A549 (cell line): Measurements from ENCODE around the gene MYH6. TPM values are rescaled to one million over a fixed set of nuclear protein-coding genes. Genes with fewer than 3 reads are reported as not detected.
"Not testable (repeated sequence)": the region's sequence is repeated elsewhere in the genome, so short reads cannot be mapped to it uniquely, and the experiment has no call there.

ENCODE experiments used
- ATAC-seq, 2 experiments: fragments of 200-7000 bp in 1 of 2; fragments of >200 bp in 1 of 2; cut with Nextera tagmentation in 1 of 2; cut with Tn5 transposase in 1 of 2; 3 replicates each; pipeline versions ENCODE4 v1.8.0 to v1.9.1; 2018 to 2020; ENCODE audit warnings: mild to moderate bottlenecking in 1 of 2, moderate library complexity in 1 of 2
- CTCF ChIA-PET: fragments of 300-600 bp; sonication (Branson Sonifier 250); formaldehyde crosslinking; extraction: SDS; loops from one replicate; lab custom pipeline; 2021; ENCODE audit warnings: antibody characterized with exemption, inconsistent platforms; lab: Yijun Ruan, JAX
- POLR2A ChIA-PET: fragments of 350-600 bp; formaldehyde crosslinking; extraction: SDS; loops from one replicate; lab custom pipeline; 2021; ENCODE audit warnings: antibody characterized with exemption, inconsistent platforms; lab: Yijun Ruan, JAX
- DNase-seq, 2 experiments: peaks; one replicate each; pipeline versions ENCODE4 v3.0.0 to v3.0.0-alpha.2; 2011 to 2016; ENCODE audit warnings: low read depth in 1 of 2, low spot score in 1 of 2
- FAIRE-seq: peaks from 2 replicates; lab custom pipeline; 2011; peaks lifted over from hg19 to GRCh38; lab: Jason Lieb, UNC
- H3K27ac ChIP-seq, 2 experiments: fragments of >200 bp; sonication (Bioruptor Twin); formaldehyde crosslinking; 3 replicates each; pipeline ENCODE4 v1.5.1; 2016 to 2017
- H3K4me1 ChIP-seq: fragments of >200 bp; sonication (Bioruptor Twin); formaldehyde crosslinking; 3 replicates; pipeline ENCODE4 v1.6.1; 2016
- H3K4me2 ChIP-seq: fragments of >200 bp; sonication (Bioruptor Twin); formaldehyde crosslinking; 3 replicates; pipeline ENCODE4 v1.6.1; 2016
- H3K4me3 ChIP-seq: fragments of >200 bp; sonication (Bioruptor Twin); formaldehyde crosslinking; 3 replicates; pipeline ENCODE4 v1.5.1; 2016
- H3K9me3 ChIP-seq: fragments of >200 bp; sonication (Bioruptor Twin); formaldehyde crosslinking; 3 replicates; pipeline ENCODE4 v1.6.1; 2016
- BCL3 ChIP-seq: fragments of >200 bp; sonication (Bioruptor Twin); formaldehyde crosslinking; IDR thresholded peaks from 3 replicates; pipeline ENCODE4 v1.6.1; 2016
- CBX2 ChIP-seq: fragments of 200-600 bp; sonication (generic); IDR thresholded peaks from 2 replicates; pipeline ENCODE4 v1.6.1; 2016; ENCODE audit warnings: low read depth, mild to moderate bottlenecking, borderline replicate concordance
- CBX8 ChIP-seq: fragments of 200-600 bp; sonication (generic); IDR thresholded peaks from 2 replicates; pipeline ENCODE4 v1.6.1; 2016
- EHMT2 ChIP-seq: fragments of 200-600 bp; sonication (generic); IDR thresholded peaks from 2 replicates; pipeline ENCODE4 v1.6.1; 2016; ENCODE audit warnings: antibody characterized with exemption, low read depth, mild to moderate bottlenecking, moderate library complexity
- ESRRA ChIP-seq: fragments of 150-350 bp; IDR thresholded peaks from 2 replicates; pipeline ENCODE4 v1.6.1; 2014; ENCODE audit warnings: mild to moderate bottlenecking, low read length, borderline replicate concordance
- FOSB ChIP-seq: fragments of 250-450 bp; sonication (Bioruptor Pico); IDR thresholded peaks from 2 replicates; pipeline ENCODE4 v1.5.0; 2020; ENCODE audit warnings: mild to moderate bottlenecking, moderate library complexity
- HOXA7 ChIP-seq: fragments of 250-450 bp; sonication (Bioruptor Pico); IDR thresholded peaks from 2 replicates; pipeline ENCODE4 v1.5.0; 2020; ENCODE audit warnings: mild to moderate bottlenecking, moderate library complexity
- JUN ChIP-seq, 2 experiments: fragments of >200 bp; sonication (Bioruptor Twin); formaldehyde crosslinking; IDR thresholded peaks; 2 replicates in 1 of 2; 3 replicates in 1 of 2; pipeline ENCODE4 v1.6.1; 2016 to 2017
- KDM5A ChIP-seq: fragments of 200-600 bp; sonication (generic); IDR thresholded peaks from 2 replicates; pipeline ENCODE4 v1.6.1; 2016; ENCODE audit warnings: antibody characterized with exemption, mild to moderate bottlenecking
- NPAS2 ChIP-seq: fragments of 250-450 bp; sonication (Bioruptor Pico); IDR thresholded peaks from 2 replicates; pipeline ENCODE4 v1.8.0; 2022; ENCODE audit warnings: mild to moderate bottlenecking, moderate library complexity, borderline replicate concordance
- PBX3 ChIP-seq: IDR thresholded peaks from 2 replicates; pipeline ENCODE4 v1.6.1; 2012
- POLR2AphosphoS2 ChIP-seq: conservative IDR thresholded peaks from 2 replicates; pipeline ENCODE4 v1.6.1; 2012; ENCODE audit warnings: low read length, improper control_type of control experiment, inconsistent platforms
- RAD21 ChIP-seq, 2 experiments: fragments of >200 bp in 1 of 2; sonication (Bioruptor Twin) in 1 of 2; formaldehyde crosslinking in 1 of 2; IDR thresholded peaks in 1 of 2; conservative IDR thresholded peaks in 1 of 2; 2 replicates in 1 of 2; 3 replicates in 1 of 2; pipeline ENCODE4 v1.6.1; 2012 to 2018; ENCODE audit warnings: inconsistent platforms in 1 of 2
- RARB ChIP-seq: fragments of 250-450 bp; sonication (Bioruptor Pico); IDR thresholded peaks from 2 replicates; pipeline ENCODE4 v1.8.0; 2021; ENCODE audit warnings: mild to moderate bottlenecking, moderate library complexity
- RCOR1 ChIP-seq: fragments of 150-350 bp; IDR thresholded peaks from 2 replicates; pipeline ENCODE4 v1.6.1; 2014; ENCODE audit warnings: antibody characterized with exemption, low read length, low read depth
- RFX5 ChIP-seq: fragments of 450-650 bp; IDR thresholded peaks from 2 replicates; pipeline ENCODE4 v1.7.1; 2014; ENCODE audit warnings: antibody characterized with exemption, mild to moderate bottlenecking, moderate library complexity
- RNF2 ChIP-seq: fragments of 200-600 bp; sonication (generic); IDR thresholded peaks from 2 replicates; pipeline ENCODE4 v1.6.1; 2016; ENCODE audit warnings: low read depth, mild to moderate bottlenecking, antibody characterized with exemption, moderate library complexity, borderline replicate concordance
- SREBF2 ChIP-seq: fragments of 450-650 bp; IDR thresholded peaks from 2 replicates; pipeline ENCODE4 v1.6.1; 2014; ENCODE audit warnings: mild to moderate bottlenecking, moderate library complexity
- WGBS: methylation state at CpG from one replicate; pipeline ENCODE4 v1.1.6; 2017; ENCODE audit errors: missing lambda C conversion rate; 5-methylcytosine and 5-hydroxymethylcytosine counted together
- polyA plus RNA-seq, 4 experiments: library from polyadenylated mRNA; depleted of rRNA in 3 of 4; stranded (reverse); fragments of >200 nt; fragmentation: RNase III in 1 of 4; extraction: RNeasy Plus Mini Kit Qiagen cat#74134 plus additional on column Dnase treatment in 1 of 4; gene quantifications; 2 replicates in 3 of 4; 3 replicates in 1 of 4; pipeline ENCODE4 v1.2.3, GENCODE V29; 2011 to 2017
- TF ChIP-seq, protein P1 (sequence below): IDR thresholded peaks from 2 replicates; pipeline ENCODE4 v1.6.1; 2012; ENCODE audit warnings: low read depth, borderline replicate concordance
- TF ChIP-seq, protein P2 (sequence below): fragments of 250-450 bp; sonication (Bioruptor Pico); IDR thresholded peaks from 2 replicates; pipeline ENCODE4 v1.5.0; 2021; ENCODE audit warnings: mild to moderate bottlenecking, moderate library complexity, borderline replicate concordance
- TF ChIP-seq, protein P3 (sequence below): fragments of 150-350 bp; IDR thresholded peaks from 2 replicates; pipeline ENCODE4 v1.6.1; 2014; ENCODE audit warnings: low read depth, mild to moderate bottlenecking, low read length
- TF ChIP-seq, protein P4 (sequence below): fragments of 250-450 bp; sonication (Bioruptor Pico); IDR thresholded peaks from 2 replicates; pipeline ENCODE4 v1.5.0; 2020; ENCODE audit warnings: low read depth, mild to moderate bottlenecking, moderate library complexity

The MYH6 gene
- polyA plus RNA-seq, 2 of the 4 experiments (the other 2 are of a cell fraction), result not detected

- H3K27ac ChIP-seq, result no peak overlapping the region
- H3K4me1 ChIP-seq, result no peaks in the 10 kb centered on the region
- H3K4me3 ChIP-seq, result no peak overlapping the region
- H3K9me3 ChIP-seq, result no peaks in the 10 kb centered on the region
- POLR2A ChIA-PET, result no interaction called here
- DNase-seq (no peak), FAIRE-seq (no peak), ATAC-seq (no peak)
- no peak overlapping the region for H3K4me2 ChIP-seq
- CTCF ChIA-PET, result interaction anchor here (1.7 to 12.5 kb wide), 2 partner anchors 16 to 68 kb away, joined by 4 to 106 read pairs; partner anchors contain the start of gene CMTM5
- WGBS, result 63% methylated on average over 10 of the region's 10 CpGs
- no peak for TF ChIP-seq KDM5A
- TF ChIP-seq NPAS2 (CRISPR knock-in tag), result no peak
- TF ChIP-seq RNF2, result no peak
- TF ChIP-seq, protein P1, sequence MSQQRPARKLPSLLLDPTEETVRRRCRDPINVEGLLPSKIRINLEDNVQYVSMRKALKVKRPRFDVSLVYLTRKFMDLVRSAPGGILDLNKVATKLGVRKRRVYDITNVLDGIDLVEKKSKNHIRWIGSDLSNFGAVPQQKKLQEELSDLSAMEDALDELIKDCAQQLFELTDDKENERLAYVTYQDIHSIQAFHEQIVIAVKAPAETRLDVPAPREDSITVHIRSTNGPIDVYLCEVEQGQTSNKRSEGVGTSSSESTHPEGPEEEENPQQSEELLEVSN, result no peak
- TF ChIP-seq, all 56 proteins: peak for 0
Observed at GRCh38 chr14:23396126-23396525, 11.9 kb downstream of the MYH6 start.

DNA sequence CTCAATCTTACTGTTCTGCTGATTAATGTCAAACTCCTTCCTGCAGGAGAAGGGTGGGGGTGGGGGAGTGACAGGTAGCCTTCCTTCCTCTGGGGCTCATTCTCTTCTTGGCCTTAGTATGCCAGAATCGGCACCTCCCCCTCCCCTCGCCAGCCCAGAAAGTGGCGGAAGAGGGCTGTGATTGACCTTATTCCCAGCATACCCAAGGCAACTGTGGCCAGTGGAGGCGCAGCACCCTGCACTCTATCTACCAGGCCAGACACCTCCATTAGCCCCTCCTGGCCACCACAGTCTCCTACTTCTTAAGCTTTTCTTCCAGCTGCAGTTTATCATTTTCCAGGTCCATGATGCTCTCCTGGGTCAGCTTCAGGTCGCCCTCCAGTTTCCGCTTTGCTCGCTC, 15.5 kb downstream of the MYH6 start:
- FAIRE-seq (no peak), DNase-seq (no peak), ATAC-seq (no peak)
- Histone ChIP-seq H3K4me1 (no peaks in the 10 kb centered on the region), H3K27ac (no peak overlapping the region), H3K4me3 (no peak overlapping the region), H3K9me3 (no peaks in the 10 kb centered on the region), H3K4me2 (no peak overlapping the region)
- no peak for TF ChIP-seq FOSB (CRISPR knock-in tag)
- no peak for TF ChIP-seq EHMT2
- TF ChIP-seq JUN (IDR thresholded peaks at IDR 0.05), result no peak
- no peak for TF ChIP-seq CBX8
- TF ChIP-seq POLR2AphosphoS2, result no peak
- no peak for TF ChIP-seq HOXA7 (CRISPR knock-in tag)
- no peak for TF ChIP-seq CBX2
- no peak for TF ChIP-seq SREBF2
- TF ChIP-seq, protein P2, sequence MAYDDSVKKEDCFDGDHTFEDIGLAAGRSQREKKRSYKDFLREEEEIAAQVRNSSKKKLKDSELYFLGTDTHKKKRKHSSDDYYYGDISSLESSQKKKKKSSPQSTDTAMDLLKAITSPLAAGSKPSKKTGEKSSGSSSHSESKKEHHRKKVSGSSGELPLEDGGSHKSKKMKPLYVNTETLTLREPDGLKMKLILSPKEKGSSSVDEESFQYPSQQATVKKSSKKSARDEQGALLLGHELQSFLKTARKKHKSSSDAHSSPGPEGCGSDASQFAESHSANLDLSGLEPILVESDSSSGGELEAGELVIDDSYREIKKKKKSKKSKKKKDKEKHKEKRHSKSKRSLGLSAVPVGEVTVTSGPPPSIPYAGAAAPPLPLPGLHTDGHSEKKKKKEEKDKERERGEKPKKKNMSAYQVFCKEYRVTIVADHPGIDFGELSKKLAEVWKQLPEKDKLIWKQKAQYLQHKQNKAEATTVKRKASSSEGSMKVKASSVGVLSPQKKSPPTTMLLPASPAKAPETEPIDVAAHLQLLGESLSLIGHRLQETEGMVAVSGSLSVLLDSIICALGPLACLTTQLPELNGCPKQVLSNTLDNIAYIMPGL (CRISPR knock-in tag), result no peak
- TF ChIP-seq BCL3, result no peak
- TF ChIP-seq RCOR1, result no peak
- TF ChIP-seq RARB, result no peak
- TF ChIP-seq, protein P3, sequence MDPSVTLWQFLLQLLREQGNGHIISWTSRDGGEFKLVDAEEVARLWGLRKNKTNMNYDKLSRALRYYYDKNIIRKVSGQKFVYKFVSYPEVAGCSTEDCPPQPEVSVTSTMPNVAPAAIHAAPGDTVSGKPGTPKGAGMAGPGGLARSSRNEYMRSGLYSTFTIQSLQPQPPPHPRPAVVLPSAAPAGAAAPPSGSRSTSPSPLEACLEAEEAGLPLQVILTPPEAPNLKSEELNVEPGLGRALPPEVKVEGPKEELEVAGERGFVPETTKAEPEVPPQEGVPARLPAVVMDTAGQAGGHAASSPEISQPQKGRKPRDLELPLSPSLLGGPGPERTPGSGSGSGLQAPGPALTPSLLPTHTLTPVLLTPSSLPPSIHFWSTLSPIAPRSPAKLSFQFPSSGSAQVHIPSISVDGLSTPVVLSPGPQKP, result no peak
- TF ChIP-seq ESRRA, result no peak
- TF ChIP-seq RAD21 (conservative IDR thresholded peaks at IDR 0.05 in 1 of 2, IDR thresholded peaks at IDR 0.05 in 1 of 2), result no peak
- no peak for TF ChIP-seq PBX3
- TF ChIP-seq RFX5, result no peak
- TF ChIP-seq NPAS2 (CRISPR knock-in tag), result no peak
- TF ChIP-seq, protein P4, sequence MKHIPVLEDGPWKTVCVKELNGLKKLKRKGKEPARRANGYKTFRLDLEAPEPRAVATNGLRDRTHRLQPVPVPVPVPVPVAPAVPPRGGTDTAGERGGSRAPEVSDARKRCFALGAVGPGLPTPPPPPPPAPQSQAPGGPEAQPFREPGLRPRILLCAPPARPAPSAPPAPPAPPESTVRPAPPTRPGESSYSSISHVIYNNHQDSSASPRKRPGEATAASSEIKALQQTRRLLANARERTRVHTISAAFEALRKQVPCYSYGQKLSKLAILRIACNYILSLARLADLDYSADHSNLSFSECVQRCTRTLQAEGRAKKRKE (CRISPR knock-in tag), result no peak
- ChIA-PET POLR2A (no interaction called here), CTCF (interaction anchor here (1.0 to 12.5 kb wide), 4 partner anchors 12 to 65 kb away, joined by 3 to 106 read pairs (median 3); partner anchors contain the start of gene CMTM5)
- WGBS, result 43% methylated on average over 7 of the region's 7 CpGs

- H3K4me2 ChIP-seq, DNase-seq, ATAC-seq, FAIRE-seq, H3K4me1 ChIP-seq, POLR2A ChIA-PET, H3K9me3 ChIP-seq, H3K27ac ChIP-seq, H3K4me3 ChIP-seq: not testable (repeated sequence)
- 39% methylated on average over 4 of the region's 19 CpGs for WGBS
- CTCF ChIA-PET, result interaction anchor here (12.5 kb wide), 1 partner anchor 10 kb away, joined by 106 read pairs; the partner anchor contains the start of gene CMTM5
Observed at GRCh38 chr14:23389871-23390270, 18.2 kb downstream of the MYH6 start.
